GM12872 (cell line): ENCODE results near the gene HNF1B.

Experiments
- CTCF ChIP-seq: IDR thresholded peaks from 3 replicates; pipeline ENCODE4 v1.5.1; 2011; ENCODE audit warnings: low read depth, mild to moderate bottlenecking, low read length, moderate library complexity; ENCODE audit not compliant: insufficient read depth

Gene HNF1B

GRCh38 chr17:37720989-37721388 lies 23.9 kb downstream of the HNF1B start:
- TF ChIP-seq CTCF = no peak

GRCh38 chr17:37719866-37720265 lies 25.0 kb downstream of the HNF1B start:
- TF ChIP-seq CTCF = no peak

GRCh38 chr17:37718324-37719048 lies 26.4 kb downstream of the HNF1B start:
- TF ChIP-seq CTCF = no peak

- TF ChIP-seq CTCF = no peak
Observed at GRCh38 chr17:37717627-37718323, 27.1 kb downstream of the HNF1B start.

GRCh38 chr17:37714897-37715296 lies 30.0 kb downstream of the HNF1B start:
- TF ChIP-seq CTCF = no peak

- no peak for TF ChIP-seq CTCF
Observed at GRCh38 chr17:37713624-37714023, 31.2 kb downstream of the HNF1B start.

- no peak for TF ChIP-seq CTCF
Observed at GRCh38 chr17:37713028-37713431, 31.8 kb downstream of the HNF1B start.
